ENCODE measurements around the gene PHF21A. TPM values are rescaled to one million over a fixed set of nuclear protein-coding genes. Genes with fewer than 3 reads are reported as not detected.

Gene PHF21A
- total RNA-seq, 1 donor from 2014 or later, result 69.7 TPM

DNA sequence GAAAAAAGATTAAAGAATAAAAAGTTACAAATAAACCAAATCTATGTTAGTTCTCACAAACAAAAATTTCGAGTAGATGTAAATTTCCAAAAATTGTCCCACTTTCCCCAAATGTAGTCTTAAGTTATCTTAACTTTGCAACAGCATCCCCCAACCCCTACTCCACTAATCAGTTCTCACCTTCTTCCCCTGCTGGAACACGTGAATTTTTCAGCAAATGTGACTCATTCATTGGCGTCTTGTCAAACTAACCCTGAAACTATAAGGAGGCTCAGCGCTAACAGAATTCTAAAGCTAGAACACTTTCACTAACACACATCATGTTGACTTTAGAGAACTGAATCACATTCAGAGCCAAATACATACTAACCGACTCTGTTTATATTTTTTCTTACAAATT is 46.1 kb downstream of the PHF21A start:
- Histone ChIP-seq H3K4me1 (no peaks in the 10 kb centered on the region), H3K36me3 (peaks cover 6% of the 10 kb centered on the region in 2 donors), H3K9me3 (no peaks in the 10 kb centered on the region), H3K4me3 (no peak overlapping the region), H3K27me3 (no peaks in the 10 kb centered on the region), H3K27ac (no peak overlapping the region)
- DNase-seq (ENCODE audit: low spot score in 2 of 2), result no peak
- intact Hi-C loops (cut with DNase I), result no loop called here
- TF ChIP-seq, protein P1, sequence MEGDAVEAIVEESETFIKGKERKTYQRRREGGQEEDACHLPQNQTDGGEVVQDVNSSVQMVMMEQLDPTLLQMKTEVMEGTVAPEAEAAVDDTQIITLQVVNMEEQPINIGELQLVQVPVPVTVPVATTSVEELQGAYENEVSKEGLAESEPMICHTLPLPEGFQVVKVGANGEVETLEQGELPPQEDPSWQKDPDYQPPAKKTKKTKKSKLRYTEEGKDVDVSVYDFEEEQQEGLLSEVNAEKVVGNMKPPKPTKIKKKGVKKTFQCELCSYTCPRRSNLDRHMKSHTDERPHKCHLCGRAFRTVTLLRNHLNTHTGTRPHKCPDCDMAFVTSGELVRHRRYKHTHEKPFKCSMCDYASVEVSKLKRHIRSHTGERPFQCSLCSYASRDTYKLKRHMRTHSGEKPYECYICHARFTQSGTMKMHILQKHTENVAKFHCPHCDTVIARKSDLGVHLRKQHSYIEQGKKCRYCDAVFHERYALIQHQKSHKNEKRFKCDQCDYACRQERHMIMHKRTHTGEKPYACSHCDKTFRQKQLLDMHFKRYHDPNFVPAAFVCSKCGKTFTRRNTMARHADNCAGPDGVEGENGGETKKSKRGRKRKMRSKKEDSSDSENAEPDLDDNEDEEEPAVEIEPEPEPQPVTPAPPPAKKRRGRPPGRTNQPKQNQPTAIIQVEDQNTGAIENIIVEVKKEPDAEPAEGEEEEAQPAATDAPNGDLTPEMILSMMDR (IDR thresholded peaks at IDR 0.05), result no peak

DNA sequence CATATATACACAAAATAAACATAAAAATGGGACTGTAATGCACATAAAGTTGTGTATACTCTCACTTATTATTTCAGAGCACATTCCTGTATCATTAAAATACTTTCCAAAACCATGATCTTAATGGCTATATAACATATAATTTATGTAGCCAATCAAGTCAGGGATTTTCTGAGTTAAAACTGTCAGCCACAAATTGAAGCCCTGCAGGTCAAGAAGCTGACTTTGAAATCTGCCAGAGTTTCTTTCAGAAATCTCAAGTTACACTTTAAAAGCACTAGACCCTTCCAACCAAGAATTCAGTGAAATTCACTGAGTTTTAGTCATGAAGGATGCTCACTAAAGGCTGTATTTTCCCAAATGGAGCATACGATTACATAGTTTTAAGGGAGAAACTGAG is 47.6 kb downstream of the PHF21A start:
- intact Hi-C loops (cut with DNase I), result no loop called here
- Histone ChIP-seq H3K27me3 (no peaks in the 10 kb centered on the region), H3K27ac (no peak overlapping the region), H3K36me3 (peaks cover 6% of the 10 kb centered on the region in 2 donors), H3K9me3 (no peaks in the 10 kb centered on the region), H3K4me3 (no peak overlapping the region), H3K4me1 (no peaks in the 10 kb centered on the region)
- DNase-seq (ENCODE audit: low spot score in 2 of 2), result no peak
- TF ChIP-seq, protein P1 (IDR thresholded peaks at IDR 0.05), result no peak

DNA sequence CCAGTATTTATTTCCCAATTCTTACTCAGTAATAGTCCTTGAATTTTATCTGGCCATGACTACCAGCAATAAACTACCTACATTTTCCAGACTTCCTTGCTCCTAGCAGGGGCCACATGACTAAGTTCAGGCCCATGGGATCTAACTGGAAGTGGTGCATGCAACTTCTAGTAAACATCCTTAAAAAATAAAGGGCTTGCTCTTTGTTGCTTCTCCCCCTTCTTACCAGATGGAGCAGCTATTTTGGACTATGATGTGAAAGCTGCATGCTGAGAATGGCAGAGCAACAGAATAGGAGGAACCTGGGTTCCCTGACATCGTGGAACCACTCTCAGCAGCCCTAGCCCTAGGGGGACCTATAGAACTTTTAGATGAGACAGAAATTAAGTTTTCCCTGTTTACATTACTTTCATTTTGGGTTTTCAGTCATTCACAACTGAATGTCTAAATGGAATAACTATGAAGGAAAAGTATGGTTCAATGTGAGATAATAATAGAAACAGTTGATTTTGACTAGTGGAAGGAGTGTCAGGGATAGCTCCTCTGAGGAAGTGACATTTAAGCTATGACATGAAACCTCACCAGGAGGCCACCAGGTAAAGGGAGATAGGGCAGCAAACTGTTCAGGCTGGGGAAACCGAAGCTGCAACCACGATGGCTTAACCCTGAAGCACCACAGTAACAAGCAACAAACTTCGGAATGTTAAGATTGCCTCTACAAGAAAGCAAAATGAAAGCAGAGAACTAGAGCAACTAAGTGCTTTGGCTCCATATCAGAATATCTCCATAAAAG is 48.9 kb downstream of the PHF21A start:
- peaks cover 6 to 7% of the 10 kb centered on the region in 2 donors for H3K36me3 ChIP-seq
- TF ChIP-seq, protein P1 (IDR thresholded peaks at IDR 0.05), result no peak
- no peaks in the 10 kb centered on the region for H3K27me3 ChIP-seq
- no peak overlapping the region for H3K4me3 ChIP-seq
- no peaks in the 10 kb centered on the region for H3K9me3 ChIP-seq
- intact Hi-C loops (cut with DNase I), result no loop called here
- H3K27ac ChIP-seq, result no peak overlapping the region
- no peaks in the 10 kb centered on the region for H3K4me1 ChIP-seq
- DNase-seq (ENCODE audit: low spot score in 2 of 2), result no peak

DNA sequence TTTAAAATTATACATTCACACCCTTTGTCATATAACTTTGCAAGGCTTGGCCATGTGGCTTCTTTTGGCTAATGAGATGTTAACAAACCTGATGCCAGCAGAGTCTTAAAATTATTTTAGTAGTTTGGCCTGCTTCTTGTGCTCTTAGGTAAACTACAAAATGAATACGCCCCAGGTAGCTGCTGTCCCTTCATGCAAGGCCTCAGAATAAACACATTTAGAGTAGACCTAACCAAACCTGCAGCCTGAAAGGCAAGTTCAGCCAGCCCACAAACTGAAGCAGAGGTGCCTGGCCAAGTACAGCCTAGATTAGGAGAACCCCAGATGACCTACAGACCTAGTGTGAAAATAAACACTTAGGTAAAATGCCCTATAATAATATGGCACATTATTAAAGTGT is 50.2 kb downstream of the PHF21A start:
- H3K4me3 ChIP-seq, result no peak overlapping the region
- intact Hi-C loops (cut with DNase I), result no loop called here
- no peaks in the 10 kb centered on the region for H3K27me3 ChIP-seq
- TF ChIP-seq, protein P1 (IDR thresholded peaks at IDR 0.05), result no peak
- peaks cover 6 to 7% of the 10 kb centered on the region in 2 donors for H3K36me3 ChIP-seq
- no peak for DNase-seq (ENCODE audit: low spot score in 2 of 2)
- H3K27ac ChIP-seq, result no peak overlapping the region
- no peaks in the 10 kb centered on the region for H3K4me1 ChIP-seq
- no peaks in the 10 kb centered on the region for H3K9me3 ChIP-seq

DNA sequence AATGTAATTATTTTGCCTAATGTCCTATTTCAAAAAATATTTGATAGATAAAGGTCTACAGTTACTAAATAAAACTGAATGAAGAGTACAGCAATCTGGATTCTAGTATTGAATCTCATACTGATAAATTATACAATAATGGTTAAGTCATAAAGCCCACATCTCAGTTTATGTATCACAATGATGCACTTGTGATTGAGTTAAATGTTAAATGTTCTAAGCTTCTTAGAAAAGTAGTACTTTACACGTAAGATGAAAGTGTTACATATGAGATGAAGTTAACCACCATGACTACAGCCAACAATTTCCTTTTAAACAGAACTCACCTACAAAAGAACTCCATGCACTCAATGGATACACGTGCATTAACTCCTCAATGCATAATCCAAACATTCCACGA is 51.7 kb downstream of the PHF21A start:
- H3K4me3 ChIP-seq, result no peak overlapping the region
- intact Hi-C loops (cut with DNase I), result no loop called here

More for the DNA sequence above, 51.7 kb downstream of the PHF21A start:
- no peak for DNase-seq (ENCODE audit: low spot score in 2 of 2)
- peaks cover 7 to 9% of the 10 kb centered on the region in 2 donors for H3K36me3 ChIP-seq
- H3K27ac ChIP-seq, result no peak overlapping the region
- TF ChIP-seq, protein P1 (IDR thresholded peaks at IDR 0.05), result no peak
- no peaks in the 10 kb centered on the region for H3K9me3 ChIP-seq
- no peaks in the 10 kb centered on the region for H3K4me1 ChIP-seq
- no peaks in the 10 kb centered on the region for H3K27me3 ChIP-seq

All from ascending aorta (tissue), 2 donors.